IPS-NIHi11 (cell line): Measurements from ENCODE around the gene RBBP5.

Experiments used
- DNase-seq: peaks from one replicate; pipeline ENCODE4 v3.0.0; 2012; ENCODE audit warnings: mixed read lengths, low spot score

The RBBP5 gene

DNA sequence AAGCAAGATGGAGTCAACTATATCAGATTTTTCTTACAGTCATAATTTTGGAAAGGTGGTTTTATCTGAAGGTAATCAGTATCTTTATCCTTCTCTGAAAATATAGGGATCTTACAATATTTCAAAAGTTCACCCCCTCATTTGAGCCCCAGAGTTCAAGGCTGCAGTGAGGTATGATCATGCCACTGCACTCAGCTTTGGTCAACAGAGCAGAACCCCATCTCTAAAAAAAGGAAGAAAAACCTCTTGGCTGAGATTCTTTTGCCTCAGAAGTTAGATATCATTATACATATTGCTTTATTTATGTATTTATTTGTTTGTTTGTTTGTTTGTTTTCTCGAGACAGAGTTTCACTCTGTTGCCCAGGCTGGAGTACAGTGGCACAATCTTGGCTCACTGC, 11.5 kb upstream of the RBBP5 start:
- DNase-seq, result no peak

DNA sequence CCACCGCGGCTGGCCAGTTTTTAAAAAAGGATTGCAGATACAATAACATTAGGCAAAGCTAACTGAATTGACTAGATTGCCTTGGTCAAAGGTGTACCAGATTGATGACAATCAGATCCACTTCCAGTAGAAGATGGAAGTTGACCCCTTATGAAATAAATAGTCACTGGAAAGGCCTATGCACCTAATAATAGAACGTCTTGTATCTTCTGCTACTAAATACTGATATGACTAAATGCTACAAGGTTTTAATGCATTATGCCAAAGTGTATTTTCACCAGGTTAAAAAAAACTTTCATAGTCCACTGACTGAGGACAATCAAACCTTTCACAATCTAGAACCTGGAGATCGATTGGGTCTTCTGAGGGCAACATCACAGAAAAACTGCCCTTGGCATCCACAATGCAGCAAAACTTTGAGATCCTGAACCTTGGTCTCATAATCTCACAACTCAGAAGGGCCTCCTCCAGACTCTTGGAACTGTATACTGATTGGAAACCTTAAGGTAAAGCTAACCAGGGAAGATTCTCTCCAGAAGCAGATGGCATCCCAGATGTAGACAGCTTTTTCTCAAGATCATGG, 7.8 kb upstream of the RBBP5 start:
- DNase-seq, result no peak

DNA sequence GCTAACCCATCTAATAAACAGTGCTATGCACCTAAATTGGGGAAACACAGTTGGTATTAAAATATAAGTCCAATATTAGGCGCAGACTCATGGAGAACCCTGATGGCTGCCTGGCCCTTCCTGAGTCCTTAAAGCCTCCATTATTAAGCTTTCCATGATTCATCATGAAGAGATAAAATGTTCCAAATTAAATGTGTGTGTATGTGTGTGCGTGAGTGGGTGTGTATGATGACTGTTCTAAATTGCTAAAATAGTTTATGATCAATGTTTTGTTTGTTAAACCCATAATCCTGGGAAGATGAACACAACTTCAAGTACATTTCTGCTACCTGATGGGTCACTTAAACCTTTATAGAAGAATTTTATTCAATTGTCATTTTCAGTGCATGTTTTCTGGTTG, 6.3 kb upstream of the RBBP5 start:
- DNase-seq, result no peak

DNA sequence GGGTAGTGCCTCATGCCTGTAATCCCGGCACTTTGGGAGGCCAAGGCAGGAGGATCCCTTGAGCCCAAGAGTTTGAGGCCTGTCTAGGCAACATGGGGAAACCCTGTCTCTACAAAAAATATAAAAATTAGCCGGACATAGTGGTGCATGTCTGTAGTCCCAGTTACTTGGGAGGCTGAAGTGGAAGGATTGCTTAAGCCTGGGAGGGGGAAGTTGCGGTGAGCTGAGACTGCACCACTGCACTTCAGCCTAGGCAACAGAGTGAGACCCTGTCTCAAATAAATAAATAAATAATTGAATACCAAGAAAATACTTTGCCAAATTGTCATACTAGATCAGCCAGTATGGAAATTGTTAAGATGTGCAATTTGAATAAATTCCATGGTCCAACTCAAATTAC, 5.9 kb upstream of the RBBP5 start:
- no peak for DNase-seq

DNA sequence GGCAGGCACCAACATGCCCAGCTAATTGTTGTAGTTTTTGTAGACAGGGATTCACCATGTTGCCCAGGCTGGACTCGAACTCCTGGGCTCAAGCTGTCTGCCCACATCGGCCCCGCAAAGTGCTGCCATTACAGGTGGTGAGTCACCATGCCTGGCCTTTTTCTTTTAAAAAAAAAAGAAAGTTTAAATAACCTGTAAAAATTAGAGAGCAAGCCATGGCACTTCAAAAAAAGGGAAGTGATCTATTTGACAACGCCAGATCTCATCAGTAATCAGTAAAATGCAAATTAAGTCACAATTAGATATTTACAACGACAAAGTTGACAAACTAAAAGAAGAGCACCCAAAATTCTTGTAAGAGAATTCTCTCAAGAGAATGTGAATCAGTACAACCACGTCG, 2.9 kb upstream of the RBBP5 start:
- DNase-seq, result no peak

DNA sequence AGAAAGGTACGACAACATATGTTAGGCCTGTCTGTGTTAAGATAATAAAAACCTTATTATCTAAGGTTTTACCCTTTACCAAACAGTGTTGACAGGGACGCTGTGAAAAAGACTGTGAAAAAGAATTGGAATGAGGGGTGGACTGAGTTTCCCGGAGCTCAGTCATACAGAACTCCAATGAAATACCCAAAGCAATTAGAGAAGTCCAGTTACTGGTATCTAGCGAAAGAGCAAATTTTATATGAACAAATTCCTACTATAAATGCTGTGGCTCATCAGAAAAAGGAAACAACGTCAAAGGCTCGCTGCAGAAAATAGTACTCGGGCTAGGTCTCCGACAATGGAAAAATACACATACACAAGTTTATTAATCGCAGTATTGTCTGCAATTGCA, 708 bp upstream of the RBBP5 start:
- no peak for DNase-seq

DNA sequence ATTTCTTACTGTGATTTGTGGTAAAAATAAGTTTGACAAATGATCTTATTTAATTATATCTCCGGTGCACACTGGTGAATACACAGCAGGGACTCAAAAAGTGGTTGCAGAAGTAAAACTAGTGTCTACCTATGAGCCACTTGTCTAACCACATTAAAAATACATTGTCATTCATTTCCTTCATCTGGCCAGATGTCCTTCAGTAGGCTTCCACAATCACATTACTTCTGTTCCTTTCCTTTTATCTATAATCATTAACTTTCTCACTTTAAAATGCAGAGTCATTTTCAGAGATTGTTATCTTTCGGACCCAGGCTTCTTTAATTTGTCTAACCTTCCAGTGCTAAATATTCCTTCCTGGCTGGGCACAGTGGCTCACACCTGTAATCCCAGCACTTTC, 3.0 kb downstream of the RBBP5 start:
- DNase-seq, result no peak

DNA sequence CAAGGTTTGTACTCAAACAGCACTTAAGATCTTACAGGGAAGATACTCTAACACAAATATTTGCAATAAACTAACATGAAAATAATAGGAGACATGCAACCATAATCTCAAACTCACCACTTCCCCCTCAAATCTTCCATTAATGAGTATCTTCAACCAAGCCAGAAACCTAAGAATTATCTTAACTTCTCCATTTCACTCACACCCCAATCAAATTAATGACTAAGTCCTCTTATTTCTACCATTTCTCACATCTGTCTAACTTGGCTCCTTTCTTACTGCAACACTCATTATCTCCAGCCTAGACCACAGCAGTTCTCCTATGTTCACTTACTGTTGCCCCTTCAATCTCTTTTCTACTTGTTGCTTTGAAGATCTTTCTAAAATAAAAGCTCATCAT, 10.4 kb downstream of the RBBP5 start:
- no peak for DNase-seq

DNA sequence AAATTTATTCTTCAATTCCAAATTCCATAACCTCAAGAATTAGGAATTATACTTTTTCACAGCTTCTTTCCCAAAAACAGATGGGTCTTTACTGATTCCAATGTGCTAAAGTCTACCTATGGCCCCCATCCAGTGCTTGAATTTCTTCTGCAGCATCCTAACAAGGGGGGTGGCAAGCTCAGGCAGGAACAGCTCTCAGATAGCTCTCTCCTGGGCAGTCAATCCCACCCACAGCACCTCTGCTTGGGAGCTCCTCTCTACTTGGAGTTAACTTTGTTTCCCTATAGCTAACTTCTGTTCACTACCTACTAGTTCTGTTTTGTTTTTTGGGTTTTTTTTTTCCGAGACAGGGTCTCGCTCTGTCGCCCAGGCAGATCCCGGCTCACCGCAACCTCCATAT, 12.1 kb downstream of the RBBP5 start:
- no peak for DNase-seq

DNA sequence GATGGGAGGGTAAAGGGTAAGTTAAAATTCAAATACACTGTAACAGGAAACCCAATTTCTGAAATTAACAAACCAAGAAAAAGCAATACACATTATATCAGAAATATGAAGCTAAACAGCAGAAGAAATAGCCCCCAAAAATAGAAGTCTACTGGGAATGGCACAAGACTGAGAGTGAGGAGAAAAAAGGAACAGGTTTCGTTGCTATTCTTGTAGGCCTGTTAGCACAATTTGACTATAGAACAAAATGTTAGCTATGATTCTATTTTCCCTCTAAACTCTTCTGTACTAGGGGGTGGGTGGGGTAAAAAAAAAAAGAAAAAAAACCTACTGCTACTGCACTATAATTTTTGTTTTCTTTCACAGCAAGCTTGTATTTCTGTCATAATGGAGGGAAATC, 12.5 kb downstream of the RBBP5 start:
- no peak for DNase-seq

DNA sequence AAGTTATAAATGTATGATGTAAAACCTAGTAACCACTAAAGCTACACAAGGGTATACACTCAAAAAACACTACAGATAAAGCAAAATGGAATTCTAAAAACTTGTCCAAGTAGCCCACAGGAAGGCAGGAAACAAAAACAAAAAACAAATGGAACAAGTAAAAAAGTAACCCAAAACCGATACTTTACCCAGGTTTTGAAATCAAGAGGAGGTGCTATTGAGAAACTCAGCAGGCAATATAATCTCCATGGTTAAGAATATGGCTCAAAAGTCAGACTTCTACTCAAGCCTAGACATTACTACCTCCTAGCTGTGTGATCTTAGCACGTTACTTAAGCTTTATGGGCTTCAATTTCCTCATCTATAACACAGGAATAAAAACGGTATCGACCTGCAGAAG, 13.3 kb downstream of the RBBP5 start:
- DNase-seq, result no peak

DNA sequence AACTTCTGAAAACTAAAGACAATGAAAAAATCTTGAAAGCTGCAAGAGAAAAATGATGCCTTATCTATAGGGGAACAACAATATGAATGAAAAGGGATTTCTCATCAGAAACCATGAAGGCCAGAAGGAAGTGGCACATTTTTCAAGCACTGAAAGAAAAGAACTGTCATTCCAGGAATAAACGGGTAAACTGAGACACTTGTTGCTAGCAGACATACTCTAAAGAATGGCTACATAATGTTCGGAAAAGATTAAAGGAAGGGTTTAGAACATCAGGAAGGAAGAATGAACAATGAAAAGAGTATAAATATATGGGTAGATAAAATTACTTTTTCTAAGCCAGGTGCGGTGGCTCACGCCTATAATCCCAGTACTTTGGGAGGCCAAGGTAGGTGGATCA, 14.5 kb downstream of the RBBP5 start:
- no peak for DNase-seq

DNA sequence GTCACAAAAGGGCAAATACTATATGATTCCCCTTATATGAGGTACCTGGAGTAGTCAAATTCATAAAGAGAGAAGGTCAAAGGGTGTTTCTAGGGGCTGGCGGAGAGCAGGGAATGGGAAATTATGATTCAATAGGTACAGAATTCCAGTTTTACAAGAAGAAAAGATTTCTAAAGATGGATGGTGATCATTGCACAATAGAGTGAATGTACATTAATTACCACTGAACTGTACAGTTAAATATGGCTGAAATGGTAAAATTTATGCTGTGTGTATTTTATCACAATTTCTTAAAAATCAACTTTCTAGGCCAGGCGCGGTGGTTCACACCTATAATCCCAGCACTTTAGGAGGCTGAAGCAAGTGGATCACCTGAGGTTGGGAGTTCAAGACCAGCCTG, 19.4 kb downstream of the RBBP5 start:
- no peak for DNase-seq

DNA sequence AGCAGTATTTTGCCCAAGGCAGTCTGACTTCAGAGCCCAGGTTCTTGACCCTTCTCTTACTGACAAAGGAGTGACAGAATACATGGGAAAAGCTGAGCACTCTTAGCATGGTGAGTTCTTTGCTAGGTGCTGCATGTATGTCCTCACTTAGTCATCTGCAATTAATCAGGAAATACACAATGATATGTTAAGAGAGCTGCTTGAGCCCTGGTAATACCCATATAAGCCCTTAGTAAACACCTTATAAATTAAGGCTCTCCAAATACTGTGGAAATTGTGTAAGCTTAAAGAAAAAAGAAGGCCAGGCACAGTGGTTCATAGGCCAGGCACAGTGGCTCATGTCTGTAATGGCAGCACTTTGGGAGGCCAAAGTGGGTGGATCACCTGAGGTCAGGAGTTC, 23.5 kb downstream of the RBBP5 start:
- no peak for DNase-seq

DNA sequence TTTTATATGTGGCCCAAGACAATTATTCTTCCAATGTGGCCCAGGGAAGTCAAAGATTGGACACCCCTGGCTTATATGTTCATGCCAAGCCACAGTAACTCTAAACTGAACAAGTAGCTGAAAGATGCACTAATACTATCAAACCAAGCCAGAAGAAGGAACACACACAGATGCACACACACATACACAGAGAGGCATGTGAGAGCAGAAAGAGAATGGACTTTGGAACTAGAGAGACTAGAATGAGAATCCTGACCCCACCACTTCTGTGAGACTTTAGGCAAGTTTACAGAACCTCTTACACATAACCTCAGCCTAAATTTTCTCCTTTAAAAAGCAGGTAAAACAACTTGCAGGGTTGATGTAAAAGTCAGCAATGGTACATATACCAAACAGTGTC, 26.4 kb downstream of the RBBP5 start:
- DNase-seq, result no peak

DNA sequence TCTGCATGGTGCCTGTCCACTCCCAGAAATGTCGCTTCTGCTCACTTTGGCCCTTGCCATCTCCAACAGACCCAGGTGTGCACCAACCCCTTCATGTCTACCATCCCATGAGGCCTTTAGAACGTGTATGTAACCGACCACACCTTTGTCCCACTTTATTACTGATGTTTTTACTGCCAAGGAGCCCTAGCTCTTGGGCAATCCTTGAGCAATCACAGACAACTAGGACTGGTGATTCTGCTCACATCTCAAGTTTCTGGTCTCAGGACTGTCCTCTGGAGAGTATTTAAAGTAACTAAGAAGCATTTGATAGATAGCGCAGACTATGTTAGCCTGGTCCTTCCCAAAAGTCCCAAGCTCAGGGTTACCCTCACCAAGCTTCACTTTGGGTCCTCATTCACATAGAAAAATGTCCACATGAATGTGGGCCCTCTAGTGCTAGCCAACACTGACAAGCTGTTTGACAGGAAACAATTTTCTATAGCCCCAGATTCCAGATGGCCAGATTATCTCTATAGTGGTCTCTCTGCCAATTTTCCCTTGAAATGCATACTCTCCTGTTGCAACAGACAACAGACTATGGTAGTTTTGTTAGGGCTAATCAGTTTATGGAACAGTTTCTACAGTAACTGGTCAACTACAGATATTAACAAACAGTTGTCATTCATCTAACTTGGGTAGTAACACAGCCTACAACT, 30.6 kb downstream of the RBBP5 start:
- DNase-seq, result no peak

DNA sequence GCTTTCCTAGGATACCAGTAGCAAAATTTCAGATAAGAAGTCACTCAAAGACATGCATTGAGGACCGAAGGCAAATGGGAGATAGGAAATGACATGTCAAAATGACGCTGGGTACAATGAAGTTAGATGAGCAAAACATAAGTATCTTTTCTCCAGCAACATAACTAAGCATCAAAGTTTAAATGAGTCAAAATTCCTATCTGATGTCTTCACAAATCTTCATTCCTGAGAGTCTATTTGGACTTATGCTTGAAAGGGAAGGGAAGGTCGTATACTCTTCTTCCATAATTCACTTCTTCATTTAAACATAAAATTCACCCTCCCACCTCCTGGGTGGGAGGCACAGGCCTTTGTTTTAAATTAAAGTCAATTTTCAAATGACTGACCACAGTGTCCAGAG, 33.4 kb downstream of the RBBP5 start:
- DNase-seq, result no peak

DNA sequence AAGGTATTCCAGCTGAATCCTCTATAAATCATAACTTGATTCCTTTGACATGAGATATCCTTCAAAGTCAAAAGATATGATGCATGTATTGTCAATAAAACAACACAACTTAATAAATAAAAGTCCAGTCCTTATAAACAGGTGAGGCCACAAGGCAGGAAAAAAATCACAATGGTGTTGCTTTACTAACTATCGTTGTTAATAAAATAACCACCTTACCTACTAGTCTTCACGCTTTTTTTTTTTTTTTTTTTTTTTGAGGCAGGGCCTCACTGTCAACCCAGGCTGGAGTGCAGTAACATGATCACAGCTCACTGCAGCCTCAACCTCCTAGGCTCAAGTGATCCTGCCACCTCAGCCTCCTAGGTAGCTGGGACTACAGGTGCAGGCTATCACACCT, 37.4 kb downstream of the RBBP5 start, which contains the start of gene TMEM81:
Gene TMEM81 (minus strand): TSS at position 101 of the 400 bp plus-strand sequence. CDS start 140 bp downstream, outside the sequence.
- no peak for DNase-seq

DNA sequence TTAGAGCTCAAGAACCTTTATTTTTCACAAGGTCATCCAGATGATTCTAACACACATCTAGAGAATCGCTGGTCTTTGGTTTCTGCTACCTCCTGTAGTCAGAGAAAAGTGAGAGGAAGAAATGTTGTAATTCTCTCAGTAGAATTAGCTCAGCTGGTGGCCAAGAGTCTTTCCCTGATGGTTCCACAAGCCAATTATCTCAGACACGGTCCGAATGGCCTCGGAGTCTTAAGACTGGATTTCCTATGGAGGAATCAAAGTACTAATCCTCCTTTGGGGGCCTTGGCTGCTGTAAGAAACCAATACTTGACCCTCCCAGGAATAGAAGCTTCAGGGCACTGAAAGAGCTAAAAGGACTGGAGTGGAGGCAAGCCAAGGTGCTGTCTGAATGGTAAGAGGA, 39.3 kb downstream of the RBBP5 start:
- no peak for DNase-seq

DNA sequence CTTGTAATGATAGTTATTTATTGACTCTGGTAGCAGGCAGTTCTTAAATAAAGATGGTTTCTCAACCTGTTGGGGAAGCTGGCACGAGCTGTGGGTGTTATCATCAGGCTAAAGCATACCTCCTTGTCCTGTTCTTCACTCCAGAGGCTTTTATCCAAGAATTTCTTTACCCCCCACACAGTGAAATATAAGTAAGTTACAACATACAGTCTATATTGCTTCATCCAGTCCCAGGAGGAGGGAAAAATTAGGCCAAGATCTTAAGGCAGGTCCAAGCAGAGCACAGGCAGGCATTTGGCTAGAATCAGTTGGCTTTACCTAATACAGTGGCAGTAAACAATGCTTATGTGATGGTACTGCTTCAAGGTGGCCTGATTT, 43.9 kb downstream of the RBBP5 start:
- DNase-seq, result no peak

DNA sequence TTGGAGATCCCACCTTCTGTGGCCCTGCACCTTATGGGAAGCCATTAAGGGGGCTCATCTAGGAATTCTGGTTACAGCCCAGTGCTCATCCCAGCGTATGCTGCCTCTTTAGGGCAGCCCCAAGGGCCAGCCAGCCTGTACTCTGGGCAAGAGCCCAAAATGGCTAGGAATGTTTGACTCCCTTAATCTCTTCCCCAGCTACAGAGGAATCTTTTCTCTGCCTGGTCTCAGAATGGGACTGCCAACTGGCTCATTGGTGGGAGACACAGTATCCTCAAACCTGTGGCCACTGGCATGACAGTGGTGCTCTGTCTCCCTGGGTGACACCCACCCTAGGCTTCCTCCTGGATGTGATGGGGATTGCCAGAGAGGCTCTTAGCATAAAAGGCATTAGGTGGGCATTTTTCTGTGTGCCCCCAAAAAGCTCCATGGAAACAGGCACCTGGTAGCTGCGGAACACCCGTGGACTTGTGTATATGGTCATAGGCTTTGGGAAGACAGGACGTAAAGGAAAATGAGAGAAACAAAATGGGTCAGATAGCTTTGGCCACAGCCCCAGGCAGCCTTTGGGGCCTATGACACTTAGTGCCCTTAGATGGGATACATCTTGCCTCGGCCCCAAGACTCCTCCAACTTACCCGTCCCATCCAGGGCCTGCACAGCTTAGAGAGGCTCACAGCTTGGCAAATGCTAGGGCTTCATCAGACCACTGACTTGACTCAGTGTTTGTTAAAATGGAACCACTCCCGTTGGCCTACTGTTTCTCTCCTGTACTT, 44.4 kb downstream of the RBBP5 start:
- no peak for DNase-seq

DNA sequence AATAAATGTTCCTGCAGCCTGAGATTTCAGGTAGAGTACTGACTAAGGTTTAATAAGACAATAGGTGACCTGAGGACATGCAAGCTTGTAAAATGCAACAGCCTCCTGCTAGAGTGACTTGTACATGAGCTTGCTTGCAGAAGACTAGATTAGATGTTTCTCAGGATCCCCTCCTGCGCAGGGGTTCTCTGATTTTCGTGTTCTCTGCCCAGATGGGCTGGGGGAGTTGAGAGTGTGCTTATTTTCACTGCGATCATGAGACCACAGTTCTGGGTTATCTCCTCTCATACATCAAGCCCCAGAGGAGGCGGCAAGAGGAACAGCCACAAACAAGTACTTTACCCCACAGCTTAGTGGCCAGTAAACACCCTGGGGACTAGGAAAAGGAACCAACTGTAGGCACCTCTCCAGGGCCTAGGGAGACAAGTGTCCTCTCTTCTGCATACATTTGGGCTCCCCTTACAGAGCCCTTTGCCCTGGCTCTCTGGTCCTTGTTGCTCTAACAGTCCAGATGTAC, 45.5 kb downstream of the RBBP5 start:
- no peak for DNase-seq

DNA sequence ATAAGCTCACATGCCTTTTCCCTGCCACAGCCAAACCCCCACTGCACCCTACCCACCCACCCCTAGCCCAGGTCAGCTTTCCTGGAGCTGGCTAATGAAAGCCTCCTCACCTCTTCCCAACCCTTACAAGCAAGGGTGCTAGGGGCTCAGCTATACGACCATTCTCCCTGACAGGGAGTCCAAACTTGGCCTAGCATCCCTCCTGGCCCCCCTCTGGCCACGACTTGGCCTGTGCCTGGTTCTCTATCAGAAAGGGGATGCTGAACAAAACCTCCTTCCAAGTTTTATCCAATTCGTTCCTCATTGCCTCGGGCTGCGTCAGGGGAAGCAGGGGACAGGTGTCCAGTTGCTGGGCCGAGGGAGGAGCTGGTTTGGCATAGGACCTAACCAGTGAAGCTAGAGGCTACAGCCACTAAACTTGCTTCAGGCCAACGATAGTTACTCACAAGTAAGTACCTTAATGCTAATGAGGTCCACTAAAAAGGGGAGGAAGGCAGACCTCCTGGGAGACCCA, 46.1 kb downstream of the RBBP5 start:
- DNase-seq, result no peak
